COLO668 (cell line): Measurements from ENCODE around the gene DGCR6L.
"Not testable (repeated sequence)": the region's sequence is repeated elsewhere in the genome, so short reads cannot be mapped to it uniquely, and the experiment has no call there.

Experiments used
- DNase-seq: peaks from one replicate; lab custom pipeline; 2025; ENCODE audit not compliant: unreplicated experiment; lab: John Stamatoyannopoulos, UW

DGCR6L gene

DNA sequence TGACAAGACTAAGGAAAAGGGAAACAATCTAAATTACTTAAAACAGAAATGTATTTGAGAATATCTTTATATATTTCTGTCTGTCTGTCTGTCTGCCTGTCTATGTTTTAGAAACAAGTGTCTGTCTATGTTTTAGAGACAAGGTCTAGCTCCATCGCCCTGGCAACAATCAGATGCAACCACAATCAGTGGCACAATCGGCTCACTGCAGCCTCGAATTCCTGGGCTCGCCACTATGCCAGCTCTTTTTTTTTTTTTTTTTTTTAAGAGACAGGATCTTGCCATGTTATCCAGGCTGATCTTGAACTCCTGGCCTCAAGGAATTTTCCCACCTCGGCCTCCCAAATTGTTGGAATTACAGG is 8.7 kb upstream of the DGCR6L start:
- not testable (repeated sequence) for DNase-seq

DNA sequence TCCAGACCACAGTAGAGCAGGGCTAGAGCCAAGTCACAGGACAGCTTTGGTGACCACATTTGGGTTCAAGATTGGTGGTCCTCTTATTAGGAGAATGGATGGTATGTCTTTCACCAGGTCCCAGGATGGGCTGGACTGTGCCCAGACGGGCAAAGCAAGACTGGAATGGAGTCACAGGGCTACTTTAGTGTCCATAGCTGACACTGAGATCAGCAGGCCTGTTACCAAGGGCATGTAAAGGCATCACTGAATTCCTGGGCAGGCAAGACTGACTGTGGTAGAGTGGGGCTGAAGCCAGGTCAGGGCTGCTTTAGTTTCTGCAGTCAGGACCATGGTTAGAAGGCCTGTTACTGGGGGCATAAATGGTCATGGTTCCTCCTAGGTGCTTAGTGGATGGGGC is 6.1 kb upstream of the DGCR6L start:
- not testable (repeated sequence) for DNase-seq

DNA sequence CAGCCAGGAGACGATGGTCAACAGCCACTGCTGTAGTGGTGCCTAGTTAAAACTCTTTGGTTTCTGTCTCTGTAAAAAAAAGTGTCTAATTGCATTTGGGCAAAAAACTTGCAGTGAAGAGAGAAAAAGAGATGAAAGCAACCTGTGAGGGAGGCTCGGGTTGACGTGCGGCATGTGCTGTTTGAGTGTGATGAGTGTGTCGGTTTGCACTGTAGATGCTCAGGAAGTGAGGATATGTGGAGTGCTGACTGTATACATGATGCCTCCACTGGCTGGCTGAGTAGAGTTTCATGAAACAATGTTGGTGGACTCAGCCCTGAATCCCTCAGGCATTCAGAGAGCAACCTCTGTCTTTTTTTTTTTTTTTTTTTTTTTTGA is 4.3 kb upstream of the DGCR6L start:
- no peak for DNase-seq

DNA sequence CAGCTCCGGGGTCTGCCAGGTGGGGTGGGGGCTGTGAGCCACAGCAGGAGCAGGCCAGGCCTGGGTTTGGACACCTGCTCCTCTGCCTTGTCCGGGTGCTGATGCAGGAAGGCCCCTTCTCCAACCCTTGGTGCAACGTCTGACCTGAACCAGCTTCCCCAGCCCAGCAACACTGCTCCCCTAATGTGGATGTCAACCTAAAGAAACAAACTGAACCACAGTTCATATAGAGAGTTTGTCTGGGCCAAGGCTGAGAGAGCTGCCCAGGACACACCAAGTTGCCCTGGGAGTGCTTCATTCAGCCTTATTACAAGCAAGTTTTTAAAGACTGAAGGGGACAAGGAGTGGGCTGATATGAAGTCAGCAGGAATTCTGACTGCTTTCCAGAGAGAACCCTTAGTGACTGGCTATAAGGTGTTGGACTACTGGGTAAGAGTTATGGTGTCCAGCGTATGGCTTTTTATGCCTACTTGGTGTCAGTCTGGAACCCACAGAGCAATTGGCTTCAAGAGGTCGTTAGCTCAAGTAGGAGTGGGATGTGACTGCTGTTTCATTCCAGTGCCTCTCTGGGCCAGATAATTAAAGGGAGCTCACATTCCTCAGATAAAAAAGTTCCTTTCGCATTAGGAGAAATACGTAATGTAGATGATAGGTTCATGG is 1.8 kb upstream of the DGCR6L start:
- DNase-seq, result not testable (repeated sequence)

DNA sequence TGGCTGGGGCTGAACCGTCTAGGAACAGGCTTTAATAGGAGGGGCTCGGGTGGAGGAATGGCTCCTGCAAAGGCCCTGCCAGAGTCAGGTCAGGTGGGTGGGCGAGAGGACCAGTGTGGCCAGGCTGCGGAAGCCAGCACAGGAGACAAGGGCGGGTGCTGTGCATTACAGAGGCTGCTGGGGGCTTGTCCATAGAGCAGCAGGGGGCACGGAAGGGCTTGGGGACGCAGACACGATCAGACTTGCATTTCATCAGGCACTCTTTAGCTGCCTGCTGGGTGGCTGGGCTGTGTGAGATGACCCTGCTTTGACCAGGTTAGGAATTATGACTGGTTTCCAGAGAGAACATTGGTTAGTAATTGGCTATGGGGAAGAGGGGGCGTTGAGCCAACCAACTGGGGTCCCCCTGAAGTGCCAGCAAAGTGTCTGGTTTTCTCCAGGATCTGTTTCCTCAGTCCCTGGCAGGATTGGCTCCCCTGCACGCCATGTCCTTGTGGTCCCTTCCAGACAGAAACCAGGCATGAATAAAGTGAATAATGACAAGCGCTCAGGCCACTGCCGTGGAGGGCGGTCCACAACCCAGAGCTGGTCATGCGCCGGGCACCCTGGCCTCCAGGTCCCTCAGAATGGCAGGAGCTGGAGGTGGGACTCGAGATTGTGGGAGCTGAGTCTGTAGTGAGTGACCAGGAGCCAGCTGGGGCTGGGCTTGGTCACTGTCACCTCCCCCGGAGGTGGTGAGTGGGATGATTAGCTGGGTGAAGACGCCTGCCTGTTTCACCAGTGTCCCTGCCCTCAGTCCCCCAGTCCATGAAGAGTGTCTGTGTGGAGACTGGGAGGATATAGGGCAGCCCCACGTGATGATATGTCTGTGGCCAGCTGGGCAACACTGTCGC is 1.0 kb upstream of the DGCR6L start:
- DNase-seq, result not testable (repeated sequence)

DNA sequence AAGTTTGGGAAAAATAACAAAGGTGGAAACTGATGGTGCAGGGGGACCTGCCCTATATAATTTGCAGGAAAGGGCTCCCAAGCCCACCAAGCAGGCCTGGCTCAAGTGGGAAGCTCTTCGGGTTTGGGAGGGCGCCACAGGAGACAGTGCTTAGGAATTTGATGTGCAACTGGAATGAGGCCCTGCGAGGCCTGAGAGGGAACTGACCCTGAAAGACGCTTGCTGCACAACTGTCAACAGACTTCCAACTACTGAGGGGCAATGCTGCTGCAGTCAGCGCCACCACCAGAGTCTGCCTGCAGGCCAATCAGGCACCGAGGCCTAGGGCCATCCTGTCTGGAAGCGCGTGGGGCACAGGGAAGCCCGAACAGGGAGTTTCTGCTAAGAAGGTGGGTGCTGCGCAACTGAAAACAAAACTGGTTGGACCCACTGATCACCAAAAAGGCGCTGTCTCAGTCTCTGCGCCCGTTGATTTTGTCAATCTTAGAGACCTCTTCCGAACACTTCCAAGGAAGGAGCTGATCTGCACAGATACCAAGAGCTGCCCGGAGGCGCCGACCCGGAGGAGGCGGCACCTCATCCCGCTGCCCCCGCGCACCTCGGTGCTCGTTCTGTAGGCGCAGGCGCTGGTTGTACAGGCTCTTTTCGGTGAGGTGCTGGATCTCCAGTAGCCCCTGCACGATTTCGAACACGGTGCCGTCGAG is 667 bp downstream of the DGCR6L start:
- DNase-seq, result peak; percentile 46

DNA sequence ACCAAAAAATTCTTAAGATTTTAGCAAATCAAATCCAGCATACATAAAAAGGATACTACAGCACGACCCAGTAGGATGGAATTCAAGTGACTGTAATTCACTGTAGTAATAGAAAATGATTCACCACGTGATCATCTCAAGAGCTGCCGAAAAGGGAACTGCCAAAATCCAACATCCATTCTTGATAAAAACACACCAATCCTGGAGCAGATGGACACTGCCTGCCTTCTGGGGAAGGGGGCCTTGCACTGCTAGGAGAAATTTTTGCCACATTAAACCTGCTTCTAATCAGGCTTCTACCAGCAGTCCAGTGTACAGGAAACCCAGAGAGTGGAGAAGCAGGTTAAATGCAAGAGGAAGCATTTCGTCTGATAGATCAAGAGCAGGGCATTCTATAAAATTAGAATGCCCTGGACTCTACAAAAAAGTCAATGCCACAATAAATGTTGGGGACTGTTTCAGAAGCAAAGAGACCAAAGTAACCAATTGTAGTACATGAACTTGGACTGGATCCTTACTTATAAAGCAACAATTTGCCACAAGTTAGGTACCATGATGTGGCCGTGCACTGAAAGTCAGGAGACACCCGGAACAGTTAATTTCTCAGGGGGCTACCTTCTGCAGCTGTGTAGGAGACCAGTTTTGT is 1.7 kb downstream of the DGCR6L start:
- DNase-seq, result not testable (repeated sequence)

DNA sequence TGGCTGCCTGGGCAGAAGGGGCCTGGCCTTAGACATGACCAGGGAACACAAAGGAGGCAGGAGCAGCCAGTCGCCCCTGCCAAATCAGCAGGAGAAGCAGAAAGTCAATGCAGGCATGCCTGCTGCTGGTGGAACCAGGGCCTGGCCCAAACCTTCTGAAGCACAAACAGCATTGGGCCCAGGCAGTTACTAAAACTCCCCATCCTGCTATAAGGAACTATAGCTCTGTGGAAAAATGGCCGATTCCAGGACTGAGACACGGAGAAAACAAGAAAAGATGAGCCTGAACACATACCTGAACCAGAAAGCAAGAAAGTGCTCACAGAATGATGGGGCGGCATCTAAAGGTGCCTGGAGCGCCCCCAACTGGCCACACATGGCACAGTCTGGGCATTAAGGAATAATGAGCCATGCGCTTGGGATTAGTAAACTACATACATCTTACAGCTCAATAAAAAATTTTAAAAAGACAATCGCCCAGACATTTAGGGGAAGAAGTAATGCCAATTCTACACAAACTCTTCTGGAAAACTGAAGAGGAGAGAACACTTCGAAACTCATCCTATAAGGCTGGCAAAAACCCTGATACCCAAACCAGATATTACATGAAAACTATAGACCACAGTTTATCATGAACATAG is 2.3 kb downstream of the DGCR6L start:
- peak; percentile 18 for DNase-seq

DNA sequence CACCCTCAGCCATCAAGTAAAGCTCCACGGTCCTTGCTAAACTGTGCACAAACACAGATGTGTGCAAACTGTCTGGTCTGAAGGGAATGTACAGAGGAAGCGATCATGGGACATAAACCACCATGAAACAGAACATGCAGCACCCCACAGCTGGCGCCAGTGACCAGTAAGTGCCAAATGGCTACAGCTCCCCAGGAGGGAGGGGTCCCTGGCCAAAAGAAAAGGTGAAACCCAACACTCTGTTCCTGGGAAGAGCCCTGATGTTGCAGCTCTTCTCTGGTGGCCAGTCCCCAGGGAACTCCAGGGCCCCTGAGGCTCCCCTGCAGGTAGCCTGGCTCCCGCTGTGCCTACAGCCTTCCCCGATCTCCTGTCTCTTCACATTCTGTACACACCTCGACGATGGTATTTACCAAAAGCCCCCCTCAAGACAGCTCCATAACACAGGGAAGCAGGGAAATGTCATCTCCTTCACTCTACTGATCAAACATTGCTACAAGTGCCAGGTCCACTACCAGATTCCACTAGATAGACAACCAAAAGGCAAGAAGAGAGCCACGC is 2.9 kb downstream of the DGCR6L start:
- no peak for DNase-seq

DNA sequence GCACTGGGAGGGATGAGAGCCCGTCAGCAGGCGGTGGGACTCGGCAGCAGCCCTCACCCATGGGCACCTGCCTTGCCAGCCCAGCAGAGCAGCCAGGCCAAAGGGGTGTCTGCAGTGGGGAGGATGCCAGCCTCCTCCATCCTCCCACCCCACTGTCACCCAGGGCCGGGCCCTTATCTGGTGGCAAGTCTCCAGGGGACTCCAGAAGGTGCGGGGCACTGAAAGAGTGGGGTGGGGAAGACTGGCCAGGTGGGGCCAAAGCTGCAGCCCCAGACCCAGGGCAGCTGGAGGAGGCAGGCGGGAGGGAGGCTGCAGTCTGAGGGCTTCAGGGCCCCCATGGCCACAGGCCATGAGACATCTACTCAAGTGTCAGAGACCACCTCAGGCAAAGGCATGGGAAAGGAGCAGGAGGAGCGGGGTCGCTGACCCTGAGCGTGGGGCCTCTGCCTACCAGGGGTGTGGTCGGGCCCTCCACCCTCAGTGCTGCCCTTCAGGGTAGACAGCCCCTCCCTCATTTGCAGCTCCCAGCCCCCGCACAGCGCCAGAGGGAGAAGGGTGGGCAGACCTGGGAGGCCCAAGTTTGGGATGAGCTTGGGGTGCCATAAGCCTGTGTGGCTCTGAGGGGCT is 3.5 kb downstream of the DGCR6L start:
- no peak for DNase-seq

DNA sequence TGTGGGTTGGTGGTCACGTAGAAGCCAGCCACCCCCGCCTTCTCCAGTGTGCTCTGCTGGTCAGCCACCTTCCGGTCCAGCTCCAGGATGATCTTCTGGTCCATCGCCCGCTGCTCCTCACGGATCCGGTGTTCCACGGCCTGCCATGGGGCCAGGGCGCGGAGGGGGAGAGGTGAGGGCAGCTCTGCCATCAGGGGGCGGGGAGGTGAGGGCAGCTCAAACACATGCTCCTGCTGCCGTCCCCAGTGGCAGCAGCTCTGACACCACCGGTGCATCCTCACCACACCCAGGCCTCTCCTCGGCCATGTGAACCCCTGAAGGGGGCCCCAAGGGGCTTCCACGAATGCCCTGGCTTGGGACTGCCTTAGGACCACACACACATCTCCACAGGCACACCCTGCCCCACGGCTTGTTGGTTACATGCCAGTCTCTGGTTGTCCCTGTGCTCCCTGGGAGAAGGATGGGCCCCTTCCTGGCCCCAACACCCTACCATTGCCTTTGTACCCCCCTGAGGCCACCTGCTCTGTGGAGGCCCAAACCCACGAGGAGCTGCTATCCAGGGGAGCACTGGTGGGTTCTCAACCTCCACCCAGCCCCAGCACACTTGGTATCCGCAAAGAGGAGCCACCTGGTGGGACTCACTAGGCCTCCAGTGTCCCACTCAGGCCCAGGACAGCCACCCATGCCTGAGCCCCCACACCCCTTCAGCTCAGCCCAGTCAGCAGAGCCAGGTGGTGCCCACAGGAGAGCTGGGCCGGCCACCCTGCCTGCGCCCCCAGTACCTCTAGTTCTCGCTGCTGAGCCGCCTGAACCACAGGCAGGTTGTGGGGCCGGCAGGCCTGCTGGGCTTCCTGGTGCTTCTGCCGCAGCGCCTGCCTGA is 4.3 kb downstream of the DGCR6L start:
- DNase-seq, result no peak

DNA sequence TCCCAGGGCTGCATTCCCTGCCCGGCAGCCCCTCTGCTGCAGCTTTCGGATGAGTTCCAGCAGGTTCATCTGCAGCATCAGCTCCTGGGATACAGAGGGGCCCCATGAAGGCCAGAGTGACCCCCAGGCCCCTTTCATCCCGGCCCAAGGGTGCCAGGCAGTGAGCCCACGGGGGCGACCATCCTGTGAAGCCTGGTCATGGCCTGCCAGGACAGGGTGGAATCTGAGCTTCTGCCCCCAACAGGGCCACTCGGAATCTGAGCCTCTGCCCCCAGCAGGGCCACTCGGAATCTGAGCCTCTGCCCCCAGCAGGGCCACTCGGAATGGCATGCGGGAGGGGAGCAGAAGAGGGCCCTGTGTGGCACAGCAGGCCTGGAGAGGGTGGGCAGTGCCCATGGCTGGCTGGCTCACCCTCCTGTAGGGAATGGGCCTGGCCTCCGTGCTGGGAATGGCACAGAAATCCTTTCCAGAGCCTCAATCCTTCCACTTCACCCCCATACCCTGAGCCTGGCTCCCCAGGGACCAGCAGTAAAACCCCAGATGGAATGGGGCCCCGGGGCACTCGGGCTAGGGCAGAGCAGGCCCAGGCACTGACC is 5.0 kb downstream of the DGCR6L start:
- DNase-seq, result not testable (repeated sequence)

DNA sequence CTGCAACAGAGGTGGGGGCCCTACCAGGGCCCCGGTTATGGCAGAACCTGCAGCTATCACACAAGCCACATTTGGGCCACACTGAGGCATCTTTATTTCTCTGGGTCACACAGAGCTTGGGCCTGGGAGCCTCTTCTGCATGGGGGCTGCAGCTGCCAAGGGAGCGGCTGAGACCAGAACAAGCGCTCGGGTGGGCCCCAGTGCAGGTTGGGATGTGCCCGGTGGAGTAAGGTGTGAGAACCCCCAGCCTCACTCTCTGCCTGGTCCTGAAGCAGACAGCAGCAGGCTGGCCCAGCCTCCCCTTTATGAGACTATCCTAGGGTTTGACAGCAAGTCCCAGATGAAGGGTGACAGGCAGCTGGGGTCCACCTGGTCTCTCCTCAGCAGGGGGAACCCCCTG is 5.7 kb downstream of the DGCR6L start:
- not testable (repeated sequence) for DNase-seq

DNA sequence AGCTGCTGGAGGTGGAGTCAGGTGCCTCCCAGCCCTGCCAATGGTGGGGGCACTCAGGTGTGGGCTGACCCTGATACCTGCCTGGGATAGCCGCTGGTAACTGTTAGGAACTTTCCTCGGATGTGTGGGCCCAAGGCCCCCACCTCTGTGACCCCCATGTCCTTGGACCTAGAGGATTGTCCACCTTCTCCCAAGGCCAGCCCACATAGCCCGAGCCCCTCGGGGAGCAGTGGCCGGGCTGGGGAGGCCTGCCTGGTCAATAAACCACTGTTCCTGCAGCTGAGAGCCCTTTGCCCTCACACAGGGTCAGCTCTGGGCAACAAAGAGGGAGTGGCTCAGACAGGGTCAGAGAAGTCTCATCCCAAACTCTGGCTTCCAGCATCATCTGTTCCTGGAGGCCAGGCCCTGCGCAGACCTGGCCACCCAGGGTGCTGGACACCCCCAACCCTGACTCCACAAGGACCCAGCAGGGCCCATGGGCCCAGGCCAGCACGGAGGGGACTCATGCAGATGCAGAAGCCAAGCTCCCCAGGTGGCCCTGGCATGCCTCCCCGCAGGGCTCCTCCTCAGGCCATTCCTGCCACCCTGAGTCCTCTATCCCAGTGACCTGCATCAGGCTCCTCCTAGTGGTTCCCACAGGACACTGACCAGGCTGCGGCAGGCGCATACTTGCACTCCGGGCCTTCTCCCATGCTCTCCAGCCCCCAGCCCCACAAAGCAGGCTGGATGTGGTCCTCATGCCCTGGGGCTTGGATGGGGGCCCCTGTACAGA is 6.4 kb downstream of the DGCR6L start:
- DNase-seq, result not testable (repeated sequence)

DNA sequence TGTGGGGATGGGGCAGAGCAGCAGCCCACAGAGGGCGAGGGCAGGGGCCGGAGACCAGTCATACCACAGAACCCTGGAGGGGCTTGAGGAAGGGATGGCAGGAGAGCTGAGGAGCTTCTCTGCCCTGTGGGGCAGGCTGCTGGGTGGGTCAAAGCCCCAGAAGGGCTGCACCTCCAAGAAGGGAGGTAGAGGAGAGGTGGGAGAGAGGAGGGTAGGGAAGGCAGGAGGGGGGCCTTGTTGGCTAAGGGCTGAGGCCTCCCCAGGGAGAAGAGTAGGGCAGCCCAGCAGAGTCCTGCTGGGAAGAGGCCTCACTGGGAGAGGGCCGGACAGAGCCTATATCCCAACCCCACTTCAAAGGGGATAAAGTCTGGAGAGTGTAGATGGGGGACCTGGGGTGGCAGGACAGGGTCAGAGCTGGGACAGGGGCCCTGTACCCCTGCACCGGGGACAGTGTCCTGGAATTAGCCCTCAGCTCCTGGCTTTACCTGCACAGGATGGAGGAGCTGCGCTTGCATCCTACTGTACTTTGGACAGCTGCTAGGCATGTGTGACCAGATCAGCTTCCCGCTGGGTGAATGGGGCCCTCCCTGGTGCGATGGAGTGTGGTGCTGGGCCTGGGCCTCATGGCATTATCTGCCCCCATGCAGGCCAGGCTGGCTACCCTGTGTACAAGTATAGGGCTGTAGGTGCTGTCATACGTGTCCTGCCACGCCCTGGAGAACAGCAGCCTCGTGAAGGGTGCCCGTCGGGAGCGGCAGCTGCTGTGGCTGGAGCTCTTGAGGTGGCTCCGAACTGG is 7.3 kb downstream of the DGCR6L start:
- DNase-seq, result no peak

DNA sequence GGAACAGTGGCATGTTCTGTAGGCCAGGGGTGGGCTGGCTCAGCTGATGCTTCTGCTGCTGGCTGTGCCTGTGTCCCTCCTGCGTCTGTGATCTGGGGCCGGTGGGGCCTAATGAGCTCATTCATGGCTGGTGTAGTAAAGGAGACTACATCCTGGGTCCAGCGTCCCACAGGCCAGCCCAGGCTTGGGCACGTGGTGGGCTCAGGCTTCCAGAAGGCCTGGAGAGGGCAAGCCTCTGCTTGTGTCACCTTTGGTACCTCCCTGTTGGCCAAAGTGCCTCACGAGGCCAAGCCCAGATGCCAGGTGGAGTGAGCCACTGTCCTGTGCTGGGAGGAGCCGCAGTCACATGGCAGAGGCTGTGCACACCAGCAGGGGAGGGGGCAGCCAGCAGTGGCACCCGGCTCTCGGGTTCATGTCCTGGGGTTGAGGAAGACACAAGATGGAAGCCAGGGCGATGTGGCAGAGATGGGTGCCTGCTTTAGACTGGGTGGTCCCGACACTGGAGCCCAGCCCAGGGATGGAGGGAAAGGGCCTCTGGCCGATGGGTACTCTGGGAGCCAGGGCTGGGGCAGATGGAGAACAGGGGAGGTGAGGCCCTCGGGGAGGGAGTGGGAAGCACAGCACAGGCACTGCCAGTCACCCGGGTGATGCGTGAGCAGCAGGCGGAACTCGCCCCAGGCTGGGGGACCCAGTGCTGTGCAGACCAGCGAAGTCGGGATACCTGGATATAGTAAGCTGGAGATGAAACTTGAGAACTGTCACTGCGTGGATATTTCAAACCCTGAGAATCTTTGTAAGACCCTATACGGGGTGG is 8.4 kb downstream of the DGCR6L start:
- not testable (repeated sequence) for DNase-seq
